Measurements from ENCODE around the gene LRRTM4. TPM values are rescaled to one million over a fixed set of nuclear protein-coding genes. Genes with fewer than 3 reads are reported as not detected.

Gene LRRTM4
- total RNA-seq, 1 donor from 2014 or later, result 28.8 TPM

GRCh38 chr2:77538031-77538430 lies 15.9 kb upstream of the LRRTM4 start:
- Mint-ChIP-seq H3K36me3 (peaks cover 12% of the 10 kb centered on the region), H3K27me3 (ENCODE audit: low read depth) (no peaks in the 10 kb centered on the region), H3K4me3 (no peak overlapping the region), H3K27ac (no peak overlapping the region), H3K4me1 (no peaks in the 10 kb centered on the region), H3K9me3 (peaks cover 15% of the 10 kb centered on the region)
- DNase-seq (ENCODE audit: low spot score in 2 of 2, unreplicated experiment in 2 of 2), result no peak
- TF ChIP-seq CTCF (IDR thresholded peaks at IDR 0.05; ENCODE audit: unreplicated experiment), result no peak

- Mint-ChIP-seq H3K4me3 (no peak overlapping the region), H3K36me3 (peaks cover 10% of the 10 kb centered on the region), H3K27ac (no peak overlapping the region), H3K9me3 (peaks cover 4% of the 10 kb centered on the region), H3K4me1 (peaks cover 34% of the 10 kb centered on the region), H3K27me3 (ENCODE audit: low read depth) (no peaks in the 10 kb centered on the region)
- TF ChIP-seq CTCF (IDR thresholded peaks at IDR 0.05; ENCODE audit: unreplicated experiment), result no peak
- no peak for DNase-seq (ENCODE audit: low spot score in 2 of 2, unreplicated experiment in 2 of 2)
Observed at GRCh38 chr2:77522888-77523287, 712 bp upstream of the LRRTM4 start.

- no peak for DNase-seq (ENCODE audit: low spot score in 2 of 2, unreplicated experiment in 2 of 2)
- Mint-ChIP-seq H3K27ac (peak overlapping the region; percentile 11), H3K27me3 (ENCODE audit: low read depth) (no peaks in the 10 kb centered on the region), H3K9me3 (peaks cover 4% of the 10 kb centered on the region), H3K4me1 (peaks cover 34% of the 10 kb centered on the region), H3K4me3 (peak overlapping the region; percentile 68), H3K36me3 (peaks cover 13% of the 10 kb centered on the region)
- TF ChIP-seq CTCF (IDR thresholded peaks at IDR 0.05; ENCODE audit: unreplicated experiment), result no peak
Observed at GRCh38 chr2:77521548-77521891, 656 bp downstream of the LRRTM4 start.

- H3K4me1 Mint-ChIP-seq, result peaks cover 34% of the 10 kb centered on the region
- no peak for DNase-seq (ENCODE audit: low spot score in 2 of 2, unreplicated experiment in 2 of 2)
- H3K27me3 Mint-ChIP-seq (ENCODE audit: low read depth), result no peaks in the 10 kb centered on the region
- peak overlapping the region; percentile 11 for H3K27ac Mint-ChIP-seq
- H3K9me3 Mint-ChIP-seq, result peaks cover 4% of the 10 kb centered on the region
- H3K4me3 Mint-ChIP-seq, result peak overlapping the region; percentile 68
- H3K36me3 Mint-ChIP-seq, result peaks cover 11% of the 10 kb centered on the region
- TF ChIP-seq CTCF (IDR thresholded peaks at IDR 0.05; ENCODE audit: unreplicated experiment), result no peak
Observed at GRCh38 chr2:77520641-77521547, 1.3 kb downstream of the LRRTM4 start.

GRCh38 chr2:77519888-77520506 lies 2.2 kb downstream of the LRRTM4 start:
- peaks cover 11% of the 10 kb centered on the region for H3K36me3 Mint-ChIP-seq
- no peak for TF ChIP-seq CTCF (IDR thresholded peaks at IDR 0.05; ENCODE audit: unreplicated experiment)
- no peak for DNase-seq (ENCODE audit: low spot score in 2 of 2, unreplicated experiment in 2 of 2)
- H3K4me3 Mint-ChIP-seq, result peak overlapping the region; percentile 68
- no peaks in the 10 kb centered on the region for H3K27me3 Mint-ChIP-seq (ENCODE audit: low read depth)
- peaks cover 4% of the 10 kb centered on the region for H3K9me3 Mint-ChIP-seq
- H3K4me1 Mint-ChIP-seq, result peaks cover 34% of the 10 kb centered on the region
- peak overlapping the region; percentile 37 for H3K27ac Mint-ChIP-seq
